ENCODE measurements around the gene ADRB1. TPM values are rescaled to one million over a fixed set of nuclear protein-coding genes. Genes with fewer than 3 reads are reported as not detected.

The ADRB1 gene
- total RNA-seq, 4 donors from 2014 or later = 0.34 to 4.9 (median 2.8) TPM

DNA sequence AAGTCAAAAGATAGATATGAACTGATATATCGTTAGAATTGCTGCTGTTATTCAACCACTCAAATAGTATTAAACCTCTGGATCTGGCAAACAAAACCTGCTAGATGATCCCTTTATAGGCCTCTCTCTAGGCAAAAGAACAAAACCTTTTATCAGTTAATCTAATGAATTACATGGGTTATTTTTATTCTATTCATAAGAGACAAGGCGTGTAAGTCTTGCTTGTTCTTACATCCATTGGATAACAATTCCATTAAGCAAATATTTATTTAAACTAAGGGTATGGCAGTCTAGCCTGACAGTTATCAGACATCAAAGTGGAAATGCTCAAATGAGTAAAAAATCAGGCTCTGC is 16.6 kb upstream of the ADRB1 start:
- TF ChIP-seq, protein P1, sequence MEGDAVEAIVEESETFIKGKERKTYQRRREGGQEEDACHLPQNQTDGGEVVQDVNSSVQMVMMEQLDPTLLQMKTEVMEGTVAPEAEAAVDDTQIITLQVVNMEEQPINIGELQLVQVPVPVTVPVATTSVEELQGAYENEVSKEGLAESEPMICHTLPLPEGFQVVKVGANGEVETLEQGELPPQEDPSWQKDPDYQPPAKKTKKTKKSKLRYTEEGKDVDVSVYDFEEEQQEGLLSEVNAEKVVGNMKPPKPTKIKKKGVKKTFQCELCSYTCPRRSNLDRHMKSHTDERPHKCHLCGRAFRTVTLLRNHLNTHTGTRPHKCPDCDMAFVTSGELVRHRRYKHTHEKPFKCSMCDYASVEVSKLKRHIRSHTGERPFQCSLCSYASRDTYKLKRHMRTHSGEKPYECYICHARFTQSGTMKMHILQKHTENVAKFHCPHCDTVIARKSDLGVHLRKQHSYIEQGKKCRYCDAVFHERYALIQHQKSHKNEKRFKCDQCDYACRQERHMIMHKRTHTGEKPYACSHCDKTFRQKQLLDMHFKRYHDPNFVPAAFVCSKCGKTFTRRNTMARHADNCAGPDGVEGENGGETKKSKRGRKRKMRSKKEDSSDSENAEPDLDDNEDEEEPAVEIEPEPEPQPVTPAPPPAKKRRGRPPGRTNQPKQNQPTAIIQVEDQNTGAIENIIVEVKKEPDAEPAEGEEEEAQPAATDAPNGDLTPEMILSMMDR (IDR thresholded peaks at IDR 0.05; ENCODE audit: low read depth) = no peak

DNA sequence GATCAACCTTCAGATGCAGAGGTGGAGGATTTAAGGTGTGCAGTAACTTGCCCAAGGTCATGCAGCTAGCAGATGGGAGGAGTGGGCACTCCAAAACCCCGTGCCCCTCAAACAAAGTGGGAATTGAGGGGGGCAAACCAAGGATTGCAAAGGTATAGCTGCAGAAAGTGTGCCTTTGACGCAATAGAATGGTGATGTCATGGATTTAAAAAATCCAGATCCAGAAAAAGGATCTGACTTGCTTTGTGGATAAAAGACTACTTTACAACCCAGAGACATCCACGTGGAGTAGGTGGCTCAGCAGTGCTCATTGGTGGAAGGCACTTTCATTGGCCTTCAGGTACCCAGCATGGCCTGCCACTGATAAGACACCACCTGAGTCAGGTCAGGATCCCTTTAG is 15.7 kb upstream of the ADRB1 start:
- TF ChIP-seq, protein P1 (IDR thresholded peaks at IDR 0.05; ENCODE audit: low read depth) = no peak

DNA sequence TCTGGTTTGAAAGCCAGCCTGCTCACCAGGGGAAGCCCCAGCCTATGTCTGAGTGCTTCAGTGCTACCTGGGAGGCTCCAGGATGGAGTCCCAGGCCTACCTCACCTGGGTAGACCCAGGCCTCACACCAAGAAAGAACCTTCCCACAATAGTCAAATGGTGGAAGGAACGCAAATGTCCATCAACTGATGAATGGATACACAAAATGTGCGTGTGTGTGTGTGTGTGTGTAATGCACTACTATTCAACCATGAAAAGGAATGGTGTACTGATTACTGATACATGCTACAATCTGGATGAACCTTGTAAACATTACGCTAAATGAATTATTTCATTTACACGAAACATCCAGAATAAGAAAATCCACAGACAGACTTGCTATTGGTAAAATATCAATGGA is 15.2 kb upstream of the ADRB1 start:
- TF ChIP-seq, protein P1 (IDR thresholded peaks at IDR 0.05; ENCODE audit: low read depth) = no peak

DNA sequence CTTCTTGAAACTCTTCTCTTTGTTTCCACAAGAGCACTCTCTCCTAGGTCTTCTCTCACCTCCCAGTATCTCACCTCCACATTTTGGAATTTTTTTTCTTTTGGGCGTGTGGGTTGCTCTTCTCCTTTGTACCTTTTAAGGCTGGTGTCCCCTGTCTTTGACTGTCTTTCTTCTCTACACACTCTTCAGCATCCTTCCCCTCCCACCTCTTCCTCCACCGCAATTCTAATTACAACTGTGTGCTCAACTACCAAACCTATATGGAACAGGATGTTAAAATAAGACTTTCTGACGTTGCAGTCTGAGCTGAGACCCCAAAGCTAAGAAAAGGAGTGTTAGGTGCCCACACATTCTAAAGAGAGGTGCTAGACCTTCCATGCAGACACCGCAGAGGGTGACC is 14.0 kb upstream of the ADRB1 start:
- TF ChIP-seq, protein P1 (IDR thresholded peaks at IDR 0.05; ENCODE audit: low read depth) = no peak

DNA sequence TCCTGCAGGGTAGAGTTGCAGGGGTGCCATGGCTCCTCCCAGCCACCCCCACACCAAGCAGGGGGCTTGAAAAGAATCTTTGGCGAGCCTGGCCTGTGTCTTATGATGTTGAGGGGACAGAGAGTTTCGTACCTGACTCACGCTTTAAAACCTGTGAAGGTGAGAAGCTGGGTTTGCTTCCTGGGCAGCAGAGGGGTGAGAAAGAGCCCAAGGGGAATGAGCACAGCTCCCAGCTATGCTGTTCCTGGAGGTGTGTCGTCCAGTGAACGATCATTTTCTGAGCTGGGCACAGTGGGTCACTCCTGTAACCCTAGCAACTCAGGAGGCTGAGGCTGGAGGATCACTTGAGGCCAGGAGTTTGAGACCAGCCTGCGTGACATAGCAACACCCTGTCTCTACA is 13.5 kb upstream of the ADRB1 start:
- TF ChIP-seq, protein P1 (IDR thresholded peaks at IDR 0.05; ENCODE audit: low read depth) = no peak

DNA sequence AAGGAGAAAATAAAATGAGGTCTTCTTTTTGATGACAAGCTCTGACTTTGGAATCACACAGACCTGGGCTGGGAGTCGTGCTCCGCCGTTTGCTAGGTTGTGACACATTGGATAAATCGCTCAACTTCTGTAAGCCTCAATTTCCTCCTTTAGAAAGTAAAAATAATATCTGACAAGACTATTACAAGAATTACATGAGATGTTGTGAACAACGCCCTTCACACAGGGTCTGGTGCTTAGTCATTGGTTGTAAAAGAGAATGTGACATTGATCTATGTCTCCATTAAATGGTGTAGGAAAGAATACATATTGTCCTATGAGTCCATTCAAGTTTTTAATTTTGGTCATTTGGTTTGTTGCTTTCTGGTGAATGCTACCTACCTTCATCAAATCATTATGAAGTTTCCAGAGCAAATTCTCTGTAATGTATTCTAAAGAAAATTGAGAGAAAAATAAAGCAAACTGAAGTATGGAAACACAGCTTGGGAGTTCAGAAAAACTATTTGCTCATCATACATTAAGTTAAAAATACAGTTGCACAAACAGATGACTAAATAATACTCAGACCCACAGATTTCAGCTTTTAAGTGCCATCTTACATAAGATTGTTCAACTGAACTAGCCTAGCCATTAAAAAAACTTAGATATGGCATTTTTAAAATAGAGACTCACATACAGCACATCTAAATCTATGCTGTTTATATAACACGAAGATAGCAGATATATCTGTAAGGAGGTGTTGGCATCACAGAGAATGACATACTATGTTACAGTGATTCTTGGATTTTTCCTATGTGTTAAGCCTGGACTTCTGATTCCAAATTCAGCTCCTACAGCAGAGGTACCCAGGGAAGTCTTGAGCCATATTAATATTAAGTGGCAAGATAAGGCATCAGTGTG is 12.3 kb upstream of the ADRB1 start:
- TF ChIP-seq, protein P1 (IDR thresholded peaks at IDR 0.05; ENCODE audit: low read depth) = no peak

DNA sequence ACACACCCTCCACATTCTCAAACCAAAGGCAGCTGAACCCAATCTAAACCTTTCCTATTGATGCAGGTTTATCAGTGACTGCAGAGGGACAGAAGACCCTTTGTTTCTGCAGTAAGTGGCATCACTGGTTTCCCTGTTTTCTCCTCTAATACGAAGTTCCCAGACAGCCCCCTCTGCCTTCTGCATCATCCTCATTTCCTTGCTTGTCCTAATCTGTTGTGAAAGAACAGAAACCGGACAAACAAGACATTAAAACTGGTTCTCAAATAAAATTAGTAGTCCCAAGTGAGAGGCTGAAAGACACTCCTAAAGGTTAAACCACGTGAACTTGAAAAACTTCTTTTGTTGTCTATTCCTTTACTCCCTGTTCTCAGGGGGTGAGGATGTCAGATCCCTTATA is 10.1 kb upstream of the ADRB1 start:
- TF ChIP-seq, protein P1 (IDR thresholded peaks at IDR 0.05; ENCODE audit: low read depth) = no peak
